NCI-H2196 (cell line): ENCODE results near the gene PWWP2B.

Experiments
- DNase-seq: peaks from one replicate; lab custom pipeline; 2025; ENCODE audit not compliant: unreplicated experiment; lab: John Stamatoyannopoulos, UW

Gene PWWP2B

GRCh38 chr10:132405463-132405991, 8.5 kb downstream of the PWWP2B start:
- DNase-seq = no peak

GRCh38 chr10:132406181-132406580, 9.2 kb downstream of the PWWP2B start:
- DNase-seq = no peak

- DNase-seq = no peak
Observed at GRCh38 chr10:132406750-132407149, 9.8 kb downstream of the PWWP2B start.

- DNase-seq = peak; percentile 36
Observed at GRCh38 chr10:132407243-132407746, 10.3 kb downstream of the PWWP2B start.

GRCh38 chr10:132407846-132408278, 10.9 kb downstream of the PWWP2B start:
- DNase-seq = peak; percentile 38

GRCh38 chr10:132408367-132408781, 11.4 kb downstream of the PWWP2B start:
- no peak for DNase-seq

- DNase-seq = no peak
Observed at GRCh38 chr10:132408823-132409666, 12.0 kb downstream of the PWWP2B start.

- DNase-seq = no peak
Observed at GRCh38 chr10:132409667-132410028, 12.6 kb downstream of the PWWP2B start.

- no peak for DNase-seq
Observed at GRCh38 chr10:132410056-132410778, 13.2 kb downstream of the PWWP2B start.

GRCh38 chr10:132410779-132411532, 14.0 kb downstream of the PWWP2B start:
- DNase-seq = no peak

GRCh38 chr10:132411561-132412253, 14.7 kb downstream of the PWWP2B start:
- no peak for DNase-seq

GRCh38 chr10:132412316-132413192, 15.6 kb downstream of the PWWP2B start:
- no peak for DNase-seq

- no peak for DNase-seq
Observed at GRCh38 chr10:132413226-132414205, 16.5 kb downstream of the PWWP2B start.

GRCh38 chr10:132414402-132415016, 17.5 kb downstream of the PWWP2B start:
- DNase-seq = no peak

GRCh38 chr10:132415255-132415654, 18.3 kb downstream of the PWWP2B start:
- DNase-seq = no peak

GRCh38 chr10:132415956-132416355, 19.0 kb downstream of the PWWP2B start:
- no peak for DNase-seq

GRCh38 chr10:132416566-132417256, 19.7 kb downstream of the PWWP2B start:
- DNase-seq = no peak
